GM18868 (cell line): ENCODE data around the gene CAPNS1.
"Not testable (repeated sequence)": the region's sequence is repeated elsewhere in the genome, so short reads cannot be mapped to it uniquely, and the experiment has no call there.

ENCODE experiments used
- ATAC-seq: cut with Tn5 transposase; IDR thresholded peaks from one replicate; pipeline ENCODE4 v1.9.1; 2021; ENCODE audit warnings: mild to moderate bottlenecking, moderate library complexity; ENCODE audit not compliant: unreplicated experiment

CAPNS1 gene

DNA sequence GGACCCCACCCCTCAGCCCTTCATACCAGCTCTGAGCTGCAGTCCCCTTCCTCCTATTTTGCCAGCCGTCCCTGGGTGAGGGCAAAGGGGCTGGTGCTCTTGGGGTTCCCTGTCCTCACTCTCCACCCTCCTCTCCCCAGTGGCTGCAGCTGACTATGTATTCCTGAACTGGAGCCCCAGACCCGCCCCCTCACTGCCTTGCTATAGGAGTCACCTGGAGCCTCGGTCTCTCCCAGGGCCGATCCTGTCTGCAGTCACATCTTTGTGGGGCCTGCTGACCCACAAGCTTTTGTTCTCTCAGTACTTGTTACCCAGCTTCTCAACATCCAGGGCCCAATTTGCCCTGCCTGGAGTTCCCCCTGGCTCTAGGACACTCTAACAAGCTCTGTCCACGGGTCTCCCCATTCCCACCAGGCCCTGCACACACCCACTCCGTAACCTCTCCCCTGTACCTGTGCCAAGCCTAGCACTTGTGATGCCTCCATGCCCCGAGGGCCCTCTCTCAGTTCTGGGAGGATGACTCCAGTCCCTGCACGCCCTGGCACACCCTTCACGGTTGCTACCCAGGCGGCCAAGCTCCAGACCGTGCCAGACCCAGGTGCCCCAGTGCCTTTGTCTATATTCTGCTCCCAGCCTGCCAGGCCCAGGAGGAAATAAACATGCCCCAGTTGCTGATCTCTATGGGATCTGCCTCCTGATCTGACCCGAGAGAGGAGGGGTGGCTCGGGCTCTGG, 10.0 kb downstream of the CAPNS1 start:
- no peak for ATAC-seq

DNA sequence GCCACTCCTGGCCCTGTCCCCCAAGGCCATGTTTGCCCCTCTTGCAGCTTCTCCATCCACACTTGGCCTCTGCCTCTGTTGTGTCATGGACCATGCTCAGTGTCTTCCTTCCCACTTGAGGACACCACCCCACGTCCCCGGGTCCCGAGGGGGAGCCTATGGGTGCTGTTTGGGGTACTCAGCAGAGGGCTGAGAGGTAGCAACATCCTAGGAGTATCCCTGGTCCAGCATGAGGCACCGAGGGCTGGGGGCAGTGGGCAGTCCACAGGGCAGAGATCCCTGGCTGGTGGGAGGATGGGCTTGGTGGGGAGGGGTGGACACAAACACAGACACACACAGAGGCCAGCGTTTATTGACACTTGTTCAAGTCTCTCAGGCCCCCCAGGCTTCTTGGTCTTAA, 10.7 kb downstream of the CAPNS1 start:
- no peak for ATAC-seq

DNA sequence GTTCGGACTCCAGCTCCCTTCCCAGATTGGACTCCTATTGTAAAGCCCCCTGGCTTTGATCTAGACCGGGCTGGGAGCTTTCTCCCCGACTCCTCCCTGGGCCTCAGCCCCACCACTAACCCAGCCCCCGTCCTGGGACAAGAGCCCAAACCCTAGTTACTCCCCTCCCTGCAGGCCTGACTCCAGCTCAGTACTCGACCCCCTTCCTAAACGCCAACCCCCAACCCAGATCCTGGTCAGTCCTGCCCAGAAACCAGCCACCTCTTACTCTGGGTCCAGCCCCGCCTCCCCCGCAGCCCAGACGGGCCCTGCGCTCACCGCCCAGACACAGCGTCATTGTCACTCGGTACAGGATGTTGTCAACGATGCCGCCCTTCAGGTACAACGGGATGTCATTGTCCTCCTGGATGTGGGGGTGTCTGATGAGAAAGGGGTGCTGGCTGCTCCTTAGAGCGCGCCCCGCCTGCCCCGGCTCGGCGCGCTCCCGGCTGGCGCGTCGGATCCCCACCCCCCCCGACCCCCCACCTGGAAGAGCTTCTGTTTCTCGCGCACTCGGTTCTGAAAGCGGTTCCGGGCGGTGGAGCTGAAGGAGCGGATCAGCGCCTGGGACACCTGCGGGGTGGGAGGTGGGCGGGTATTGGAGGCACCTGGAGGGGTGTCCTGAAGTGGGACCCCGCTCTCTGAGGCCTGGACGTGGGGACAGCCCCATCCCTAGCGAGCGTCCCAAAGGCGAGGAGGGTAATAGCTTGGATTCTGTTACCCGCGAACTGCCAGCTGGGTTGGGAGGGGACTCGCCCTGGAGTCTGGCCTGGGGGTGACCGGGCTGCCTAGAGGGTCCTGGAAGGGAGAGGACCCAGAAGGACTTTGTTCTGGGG, 11.5 kb downstream of the CAPNS1 start:
- no peak for ATAC-seq

DNA sequence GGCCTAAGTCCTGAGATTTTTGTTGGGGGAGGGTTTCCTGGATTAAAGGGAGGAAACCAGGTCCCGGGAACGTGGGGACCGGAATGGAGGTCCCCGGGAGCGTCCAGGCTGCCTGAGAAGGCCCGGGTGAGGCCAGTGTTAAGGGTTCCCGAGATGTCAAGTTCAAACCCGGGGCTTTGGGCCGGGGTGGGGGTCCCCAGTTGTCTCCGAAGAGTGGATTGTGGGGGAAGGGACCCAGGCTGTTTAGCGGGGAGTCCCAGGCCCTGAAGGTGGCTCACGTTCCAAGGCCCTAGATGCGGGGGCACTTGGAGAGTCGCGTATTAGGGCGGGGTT, 12.1 kb downstream of the CAPNS1 start:
- ATAC-seq: no peak

DNA sequence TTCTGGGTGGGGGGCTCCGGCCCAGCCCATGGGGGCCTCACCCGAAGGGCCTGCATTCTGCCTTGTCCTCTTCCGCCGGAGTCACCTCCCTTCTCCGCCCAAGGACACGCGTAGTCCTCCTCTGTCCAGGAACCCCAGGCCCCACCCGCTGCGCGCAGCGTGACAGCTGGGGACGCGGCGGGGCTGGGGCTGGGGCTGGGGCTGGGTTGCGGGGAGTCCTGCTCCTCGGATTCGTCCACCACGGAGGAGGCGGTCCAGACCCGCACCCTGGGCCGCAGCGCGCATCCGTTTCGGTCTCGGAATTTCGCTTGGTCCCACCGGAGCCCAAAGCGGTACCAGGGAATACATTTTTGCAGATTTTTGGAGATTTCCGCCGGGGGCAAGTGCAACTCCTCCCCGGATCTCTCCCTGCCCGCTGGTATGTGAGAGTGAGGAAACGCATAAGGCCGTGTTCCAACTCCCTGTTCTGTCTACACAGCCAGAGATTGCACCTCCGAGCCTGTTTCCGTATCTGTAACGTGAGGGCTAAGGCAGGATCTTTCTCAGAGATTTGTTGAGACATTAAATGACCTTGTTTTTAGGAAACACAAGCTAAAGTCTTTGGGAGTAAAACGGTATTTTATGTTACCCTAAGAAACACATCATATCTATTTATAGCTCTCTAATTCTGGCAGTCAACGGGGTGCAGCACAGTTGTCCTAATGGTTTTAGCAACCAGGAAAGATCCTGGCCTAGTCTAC, 12.7 kb downstream of the CAPNS1 start, which contains the start of gene COX7A1:
Gene COX7A1, minus strand, starts transcription at position 96 of the 740 bp plus-strand sequence. Its CDS starts 40 bp downstream, at position 56.
- ATAC-seq: no peak

DNA sequence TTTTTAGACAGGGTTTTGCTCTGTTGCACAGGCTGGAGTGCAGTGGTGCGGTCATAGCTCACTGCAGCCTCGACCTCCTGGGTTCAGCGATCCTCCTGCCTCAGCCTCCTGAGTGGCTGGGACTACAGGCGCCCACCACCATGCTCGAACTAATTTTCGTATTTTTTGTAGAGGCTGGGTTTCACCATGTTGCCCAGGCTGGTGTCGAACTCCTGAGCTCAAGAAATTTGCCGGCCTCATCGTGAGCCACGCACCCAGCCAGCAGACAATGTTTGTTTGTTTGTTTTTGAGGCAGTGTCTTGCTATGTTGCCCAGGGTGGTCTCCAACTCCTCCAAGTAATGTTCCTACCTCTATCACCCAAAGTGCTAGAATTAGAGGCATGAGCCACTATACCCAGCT, 13.3 kb downstream of the CAPNS1 start:
- ATAC-seq: no peak

DNA sequence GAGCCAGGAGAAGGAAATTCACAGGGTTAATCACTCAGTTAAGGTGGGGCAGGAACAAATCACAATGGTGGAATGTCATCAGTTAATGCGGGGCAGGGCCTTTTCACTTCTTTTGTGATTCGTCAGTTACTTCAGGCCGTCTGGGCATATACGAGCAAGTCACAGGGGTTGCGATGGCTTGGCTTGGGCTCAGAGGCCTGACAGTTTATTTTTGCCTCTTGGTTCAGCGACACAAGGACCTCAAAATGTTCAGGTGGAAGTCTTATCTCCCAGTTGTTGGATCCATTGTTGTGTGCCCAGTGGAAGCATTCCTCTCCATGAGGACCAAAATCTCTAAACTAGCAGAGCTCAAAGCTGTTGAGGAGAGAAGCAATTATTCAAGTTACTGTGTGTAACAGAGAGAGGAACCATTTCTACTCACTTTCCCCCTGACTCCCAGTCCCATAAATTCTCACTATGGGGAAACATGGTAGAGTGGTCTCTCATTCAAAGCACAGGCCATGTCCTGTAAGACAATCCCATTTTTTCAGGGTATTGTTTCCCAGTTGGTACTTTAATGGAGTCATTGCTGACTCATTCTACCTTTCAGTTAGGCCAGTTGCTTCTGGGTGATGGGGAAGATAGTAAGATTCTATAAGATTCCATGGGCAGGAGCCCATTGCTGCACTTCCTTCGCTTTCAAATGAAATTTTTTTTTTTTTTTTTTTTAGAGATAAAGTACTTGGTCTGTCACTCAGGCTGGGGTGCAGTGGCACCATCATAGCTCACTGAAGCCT, 21.1 kb downstream of the CAPNS1 start:
- ATAC-seq: no peak

DNA sequence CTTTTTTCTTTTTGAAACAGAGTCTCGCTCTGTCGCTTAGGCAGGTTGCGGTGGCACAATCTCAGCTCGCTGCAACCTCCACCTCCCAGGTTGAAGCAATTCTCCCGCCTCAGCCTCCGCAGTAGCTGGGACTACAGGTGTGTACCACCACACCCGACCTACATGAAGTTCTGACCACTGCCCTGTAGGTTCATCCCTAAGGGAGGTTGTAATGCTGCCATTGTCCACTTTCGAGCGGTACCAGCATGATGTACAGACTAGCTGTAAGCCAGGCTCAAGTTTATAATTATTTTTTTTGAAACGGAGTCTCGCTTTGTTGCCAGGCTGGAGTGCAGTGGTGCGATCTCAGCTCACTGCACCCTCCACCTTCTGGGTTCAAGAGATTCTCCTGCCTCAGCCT, 23.9 kb downstream of the CAPNS1 start:
- ATAC-seq: no peak

DNA sequence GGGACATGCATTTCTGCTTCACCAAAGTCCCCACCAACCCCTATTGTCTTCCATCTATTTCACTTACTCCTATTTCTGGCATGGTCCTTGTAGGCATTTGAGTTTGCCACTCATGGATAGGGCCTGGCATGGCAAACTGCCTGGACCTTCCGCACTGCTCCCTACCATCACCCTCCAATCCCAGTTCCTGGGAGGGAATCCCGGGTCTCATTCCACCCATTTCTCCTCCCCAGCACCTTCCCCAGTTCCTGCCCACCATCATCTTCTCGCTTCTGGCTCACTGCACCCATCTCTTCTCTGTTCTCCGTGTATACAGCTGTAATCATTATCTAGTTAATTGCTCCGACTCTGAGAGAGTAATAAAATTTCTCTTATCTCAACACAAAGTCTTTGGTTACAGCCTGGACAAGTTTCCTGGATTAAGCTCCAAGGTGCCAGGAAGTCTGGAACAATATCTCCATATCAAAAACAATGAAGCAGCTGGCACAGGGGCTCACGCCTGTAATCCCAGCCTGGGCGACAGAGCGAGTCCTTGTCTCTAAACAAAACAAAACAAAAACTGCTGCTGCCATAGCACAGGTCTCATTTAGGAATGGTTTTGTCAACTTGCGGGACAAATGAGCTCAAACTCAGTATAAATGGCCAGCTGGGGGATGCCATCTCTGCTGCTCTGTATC, 29.4 kb downstream of the CAPNS1 start:
- no peak for ATAC-seq

DNA sequence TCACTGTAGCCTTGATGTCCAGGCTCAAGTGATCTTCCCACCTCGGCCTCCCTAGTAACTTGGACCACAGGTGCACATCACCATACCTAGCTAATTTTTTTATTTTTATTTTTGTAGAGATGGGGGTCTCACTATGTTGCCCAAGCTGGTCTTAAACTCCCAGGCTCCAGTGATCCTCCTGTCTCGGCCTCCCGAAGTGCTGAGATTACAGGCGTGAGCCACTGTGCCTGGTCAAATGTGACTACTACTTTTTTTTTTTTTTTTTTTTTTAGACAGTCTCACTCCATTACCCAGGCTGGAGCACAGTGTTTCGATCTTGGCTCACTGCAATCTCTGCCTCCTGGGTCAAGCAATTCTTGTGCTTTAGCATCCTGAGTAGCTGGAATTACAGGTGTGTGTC, 33.0 kb downstream of the CAPNS1 start:
- ATAC-seq: no peak

DNA sequence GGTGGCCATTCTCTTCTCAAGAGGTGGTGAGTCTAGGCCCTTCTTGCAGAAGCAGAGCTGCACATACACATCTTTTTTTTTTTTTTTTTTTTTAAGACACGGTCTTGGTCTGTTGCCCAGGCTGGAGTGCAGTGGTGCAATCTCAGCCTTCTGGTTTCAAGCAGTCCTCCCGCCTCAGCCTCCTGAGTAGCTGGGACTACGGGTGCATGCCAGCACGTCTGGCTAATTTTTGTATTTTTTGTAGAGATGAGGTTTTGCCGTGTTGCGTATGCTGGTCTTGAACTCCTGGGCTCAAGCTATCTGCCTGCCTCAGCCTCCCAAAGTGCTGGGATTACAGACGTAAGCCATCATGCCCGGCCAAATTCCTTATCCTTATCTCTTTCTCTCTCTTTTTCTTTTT, 34.0 kb downstream of the CAPNS1 start:
- ATAC-seq: not testable (repeated sequence)

DNA sequence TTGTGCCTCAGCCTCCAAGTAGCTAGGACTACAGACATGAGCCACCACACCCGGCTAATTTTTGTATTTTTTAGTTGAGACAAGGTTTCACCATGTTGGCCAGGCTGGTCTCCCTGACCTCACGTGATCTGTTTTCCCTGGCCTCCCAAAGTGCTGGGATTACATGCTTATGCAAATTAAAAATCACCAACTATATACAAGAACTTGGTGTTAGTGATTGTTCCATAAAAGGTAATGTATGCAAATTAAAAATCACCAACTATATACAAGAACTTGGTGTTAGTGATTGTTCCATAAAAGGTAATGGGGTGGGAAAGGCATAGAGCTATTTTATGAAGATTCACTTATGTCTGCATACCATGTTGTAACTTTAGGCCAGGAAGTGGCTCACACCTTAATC, 39.2 kb downstream of the CAPNS1 start:
- ATAC-seq: not testable (repeated sequence)

DNA sequence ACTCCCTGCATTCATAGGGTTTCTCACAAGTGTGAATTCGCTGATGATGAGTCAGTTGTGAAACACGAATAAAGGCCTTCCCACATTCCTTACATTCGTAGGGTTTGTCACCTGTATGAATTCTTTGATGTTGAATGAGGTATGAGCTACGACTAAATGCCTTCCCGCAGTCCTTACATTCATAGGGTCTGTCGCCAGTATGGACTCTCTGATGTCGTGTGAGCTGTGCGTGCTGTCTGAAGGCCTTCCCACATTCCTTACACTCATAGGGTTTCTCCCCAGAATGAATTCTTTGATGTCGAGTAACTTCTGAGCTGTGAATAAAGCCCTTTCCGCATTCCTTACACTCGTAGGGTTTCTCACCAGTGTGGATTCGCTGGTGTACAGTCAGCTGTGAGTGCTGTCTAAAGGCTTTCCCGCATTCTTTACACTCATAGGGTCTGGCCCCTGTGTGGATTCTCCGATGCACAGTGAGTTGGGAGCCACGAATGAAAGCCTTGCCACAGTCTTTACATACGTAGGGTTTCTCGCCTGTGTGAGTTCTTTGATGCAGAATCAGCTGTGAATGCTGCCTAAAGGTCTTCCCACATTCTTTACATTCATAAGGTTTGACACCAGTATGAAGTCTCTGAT, 42.9 kb downstream of the CAPNS1 start:
- ATAC-seq: no peak

DNA sequence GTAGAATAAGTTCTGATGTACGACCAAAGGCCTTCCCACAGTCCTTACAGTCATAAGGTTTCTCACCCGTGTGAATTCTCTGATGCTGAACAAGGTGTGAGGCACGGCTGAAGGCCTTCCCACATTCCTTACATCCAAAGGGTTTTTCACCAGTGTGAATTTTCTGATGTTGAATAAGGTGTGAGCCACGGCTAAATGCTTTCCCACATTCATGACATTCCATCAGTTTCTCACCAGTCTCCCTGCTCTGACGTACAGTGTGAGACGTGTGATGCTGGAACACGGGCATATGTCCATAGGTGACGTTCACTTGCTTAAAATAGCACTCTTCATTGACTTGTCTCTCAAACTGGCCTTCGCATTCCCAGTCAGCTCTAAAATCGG, 43.4 kb downstream of the CAPNS1 start:
- no peak for ATAC-seq

DNA sequence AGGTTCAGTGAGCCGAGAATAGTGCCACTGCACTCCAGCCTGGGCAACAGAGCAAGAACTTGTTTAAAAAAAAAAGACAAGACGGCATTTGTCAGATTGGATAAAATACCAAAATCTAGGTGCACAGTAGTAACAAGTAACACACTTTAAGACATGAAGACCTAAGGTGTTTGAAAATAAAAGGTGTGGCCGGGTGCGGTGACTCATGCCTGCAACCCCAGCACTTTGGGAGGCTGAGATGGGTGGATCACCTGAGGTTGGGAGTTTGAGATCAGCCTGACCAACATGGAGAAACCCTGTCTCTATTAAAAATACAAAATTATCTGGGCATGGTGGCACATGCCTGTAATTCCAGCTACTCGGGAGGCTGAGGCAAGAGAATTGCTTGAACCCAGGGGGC, 46.9 kb downstream of the CAPNS1 start:
- ATAC-seq: not testable (repeated sequence)

DNA sequence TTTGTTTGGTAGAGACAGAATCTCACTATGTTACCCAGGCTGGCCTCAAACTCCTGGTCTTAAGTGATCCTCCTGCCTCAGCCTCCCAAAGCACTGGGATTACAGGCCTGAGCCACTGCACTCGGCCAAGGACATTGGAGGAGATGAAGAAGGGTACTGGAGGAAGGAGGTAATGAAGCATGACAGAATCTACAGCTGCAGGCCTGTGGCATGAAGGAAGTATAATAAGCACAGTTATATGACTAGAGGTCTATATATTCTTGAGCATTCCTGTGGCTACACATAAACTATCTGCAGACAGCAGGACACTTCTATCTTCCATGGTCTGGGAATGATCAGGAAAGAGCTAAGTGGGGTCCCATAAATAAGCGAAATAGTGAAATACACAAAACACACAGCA, 56.4 kb downstream of the CAPNS1 start:
- no peak for ATAC-seq

DNA sequence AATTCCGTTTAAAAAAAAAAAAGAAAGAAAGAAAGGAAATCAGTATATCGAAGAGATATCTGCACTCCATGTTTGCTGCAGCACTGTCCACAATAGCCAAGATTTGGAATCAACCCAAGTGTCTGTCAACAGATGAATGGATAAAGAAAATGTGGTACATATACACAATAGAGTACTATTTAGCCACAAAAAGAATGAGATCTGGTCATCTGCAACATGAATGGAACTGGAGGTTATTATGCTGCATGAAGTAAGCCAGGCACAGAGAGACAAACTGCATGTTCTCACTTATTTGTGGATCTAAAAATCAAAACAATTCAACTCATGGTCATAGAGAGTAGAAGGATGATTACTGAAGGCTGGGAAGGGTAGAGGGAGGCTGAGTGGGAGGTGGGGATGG, 58.3 kb downstream of the CAPNS1 start:
- no peak for ATAC-seq
